Measurements from ENCODE around the gene TEX2. TPM values are rescaled to one million over a fixed set of nuclear protein-coding genes. Genes with fewer than 3 reads are reported as not detected.
"Not testable (repeated sequence)": the region's sequence is repeated elsewhere in the genome, so short reads cannot be mapped to it uniquely, and the experiment has no call there.

Gene TEX2
- total RNA-seq, 1 experiment from 2014 or later: 36.2 TPM

DNA sequence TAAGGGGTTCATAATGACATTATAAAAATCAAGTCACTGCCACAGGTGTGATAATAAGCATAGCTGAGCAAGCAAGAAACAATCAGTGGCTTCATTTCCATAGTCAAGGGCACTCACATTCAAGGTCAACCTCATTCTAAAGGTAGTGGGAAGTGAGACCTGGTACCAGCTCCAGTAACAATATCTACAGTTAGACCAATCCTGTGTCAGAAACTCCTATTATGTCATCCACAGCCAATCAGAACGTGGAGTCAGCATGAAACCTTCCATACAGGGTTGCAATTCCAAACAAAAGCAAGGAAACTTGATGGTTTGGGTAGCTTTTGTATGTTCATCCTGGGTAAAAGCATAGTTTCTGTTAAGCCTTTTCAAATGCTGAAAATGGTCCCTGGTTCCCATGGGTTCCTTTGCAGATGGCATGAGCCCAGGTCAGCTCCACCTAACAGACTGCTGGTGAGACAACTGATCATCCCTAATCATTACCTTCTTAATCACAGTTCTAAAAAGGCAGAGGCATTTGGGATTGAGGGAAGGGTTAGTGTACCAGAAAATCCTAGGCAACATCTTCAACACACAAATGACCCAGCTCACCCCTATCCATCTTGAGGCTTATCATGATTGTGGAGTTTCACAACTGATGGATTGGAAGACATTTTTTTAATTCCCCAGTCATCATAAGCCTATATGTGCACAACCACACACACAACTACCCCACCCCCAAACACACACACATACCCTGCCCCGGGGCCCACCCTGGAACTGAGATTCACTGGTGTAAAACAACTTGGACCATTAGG lies 30.4 kb downstream of the TEX2 start:
- H3K27ac ChIP-seq: no peak overlapping the region
- no peak for DNase-seq

DNA sequence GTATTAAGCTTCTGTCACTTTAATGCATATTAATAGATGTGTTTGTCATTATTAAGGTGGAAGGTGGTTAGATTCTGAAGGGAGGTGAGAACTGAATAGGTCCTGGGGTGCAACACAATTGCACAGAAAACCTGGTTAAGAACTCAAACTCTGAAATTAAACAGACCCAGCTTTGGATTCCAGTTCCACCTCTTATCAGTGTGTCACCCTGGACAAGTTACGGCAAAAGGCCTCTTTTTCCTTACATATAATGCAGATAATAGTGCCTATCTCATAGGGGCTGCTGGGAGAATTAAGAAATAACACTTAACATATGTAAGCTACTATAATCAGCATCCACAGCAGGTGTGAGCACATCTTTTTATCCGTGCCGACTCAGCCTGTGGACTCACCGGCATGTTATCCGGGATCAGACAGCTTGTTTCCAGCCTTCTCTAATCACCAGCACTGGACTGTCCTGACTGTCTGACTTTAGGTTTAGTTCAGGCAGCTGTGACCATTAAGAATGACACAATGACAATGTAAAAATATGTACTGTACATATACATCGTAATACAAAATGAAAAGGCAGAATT lies 31.4 kb downstream of the TEX2 start:
- DNase-seq: no peak
- H3K4me3 ChIP-seq: no peak overlapping the region

More for the DNA sequence above, 30.4 kb downstream of the TEX2 start:
- no peaks in the 10 kb centered on the region for H3K4me1 ChIP-seq
- no peaks in the 10 kb centered on the region for H3K27me3 ChIP-seq
- H3K36me3 ChIP-seq: peaks cover 3% of the 10 kb centered on the region
- no peak overlapping the region for H3K4me3 ChIP-seq
- H3K9me3 ChIP-seq (replicated peaks): no peaks in the 10 kb centered on the region

DNA sequence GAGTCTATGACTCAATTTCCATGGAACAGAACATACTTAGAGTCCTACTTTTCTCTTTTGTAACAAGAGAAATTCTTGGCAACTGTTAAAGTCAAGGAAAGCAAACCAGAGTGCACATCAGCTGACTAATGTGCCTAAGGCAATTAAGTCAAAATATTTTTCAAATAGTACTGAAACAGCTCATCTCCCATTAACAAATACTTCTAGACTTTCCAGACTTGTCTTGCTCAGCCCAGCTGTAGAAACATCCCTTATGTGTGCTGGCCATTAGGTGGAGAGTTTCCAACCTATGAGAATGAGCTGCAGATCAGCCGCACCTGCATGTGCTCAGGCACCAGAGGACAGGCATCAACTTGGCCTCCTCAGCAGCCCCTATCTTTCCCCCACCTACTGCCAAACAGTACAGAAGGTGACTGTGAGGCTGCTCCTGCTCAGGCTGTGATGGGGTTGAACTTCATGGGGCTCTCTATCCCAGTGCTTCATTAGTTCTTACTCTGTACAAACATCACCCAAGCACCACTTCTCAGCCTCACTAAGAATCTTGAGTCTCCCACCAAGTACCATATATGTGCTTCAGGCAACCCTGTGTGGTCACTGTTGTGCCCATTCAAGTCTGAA lies 32.2 kb downstream of the TEX2 start:
- Histone ChIP-seq H3K4me1 (no peaks in the 10 kb centered on the region), H3K27ac (no peak overlapping the region), H3K27me3 (no peaks in the 10 kb centered on the region), H3K9me3 (replicated peaks) (no peaks in the 10 kb centered on the region), H3K4me3 (no peak overlapping the region), H3K36me3 (no peaks in the 10 kb centered on the region)
- no peak for DNase-seq

More for the DNA sequence above, 31.4 kb downstream of the TEX2 start:
- H3K9me3 ChIP-seq (replicated peaks): no peaks in the 10 kb centered on the region
- H3K4me1 ChIP-seq: no peaks in the 10 kb centered on the region
- H3K27ac ChIP-seq: no peak overlapping the region
- H3K36me3 ChIP-seq: peaks cover 3% of the 10 kb centered on the region; the same call in 1 of the 2 replicates
- H3K27me3 ChIP-seq: no peaks in the 10 kb centered on the region

DNA sequence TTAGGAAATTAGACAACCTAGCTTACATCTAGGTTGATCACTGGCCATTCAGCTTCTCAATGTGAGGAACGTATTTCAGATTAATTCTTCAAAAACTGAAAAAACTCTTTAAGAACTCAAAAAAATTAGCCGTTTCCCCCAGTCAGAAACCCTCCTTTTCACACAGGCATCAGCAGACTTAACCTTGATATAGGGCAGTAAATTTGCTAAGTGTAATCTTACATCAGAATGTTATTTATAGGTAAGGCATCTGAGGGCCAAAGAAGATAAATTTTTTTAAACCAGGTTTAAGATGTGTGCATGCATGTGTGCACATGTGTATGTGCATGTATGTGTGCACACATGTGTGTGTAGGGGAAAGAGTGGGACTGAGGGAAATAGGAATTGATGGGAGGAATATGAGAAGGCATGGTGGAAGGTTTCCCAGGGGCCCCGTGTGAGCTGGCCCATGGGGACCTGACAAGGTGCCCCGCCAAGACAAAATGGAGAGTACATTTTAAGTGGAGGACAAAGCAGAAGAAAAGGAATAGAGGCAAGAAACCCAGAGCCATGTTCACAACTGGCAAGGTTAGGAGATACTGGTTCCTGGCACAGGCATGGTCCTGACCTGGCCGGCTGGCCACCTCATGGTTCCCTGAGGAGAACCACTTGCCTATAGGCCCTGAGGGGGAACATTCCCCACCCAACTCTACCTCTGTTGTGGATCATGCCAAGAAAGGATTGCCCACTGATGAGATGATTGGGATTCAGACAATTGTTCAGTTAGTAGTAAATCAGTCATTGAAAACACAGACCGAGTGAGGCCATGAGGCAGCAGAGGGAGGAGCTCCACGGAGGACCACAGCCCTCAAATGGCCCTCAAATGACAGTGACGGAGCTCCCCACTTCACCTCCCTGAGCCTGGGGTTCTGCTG lies 33.0 kb downstream of the TEX2 start:
- no peak overlapping the region for H3K4me3 ChIP-seq
- no peak overlapping the region for H3K27ac ChIP-seq
- H3K36me3 ChIP-seq: no peaks in the 10 kb centered on the region

DNA sequence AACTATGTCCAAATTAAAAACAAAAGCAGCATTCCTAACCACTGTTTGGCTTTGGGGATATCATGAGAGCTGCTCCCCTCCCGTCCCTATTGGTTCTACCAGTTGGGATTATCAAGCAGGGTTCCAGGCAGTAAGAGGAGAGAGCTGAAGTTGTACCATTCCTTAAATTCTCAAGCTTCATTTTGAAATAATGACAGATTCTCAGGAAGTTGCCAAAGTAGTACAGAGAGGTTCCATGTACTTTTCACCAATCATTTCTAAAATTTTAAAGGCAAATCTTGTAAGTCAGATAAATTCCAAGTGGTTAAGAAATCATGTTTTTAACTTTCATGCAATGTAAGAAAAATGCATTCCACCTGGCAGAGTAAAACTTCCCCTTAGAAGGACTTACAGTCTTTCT lies 36.9 kb downstream of the TEX2 start:
- no peaks in the 10 kb centered on the region; the same call in 1 of the 2 replicates for H3K4me1 ChIP-seq

More for the DNA sequence above, 33.0 kb downstream of the TEX2 start:
- no peak for DNase-seq
- Histone ChIP-seq H3K4me1 (no peaks in the 10 kb centered on the region), H3K27me3 (no peaks in the 10 kb centered on the region), H3K9me3 (replicated peaks) (no peaks in the 10 kb centered on the region)

DNA sequence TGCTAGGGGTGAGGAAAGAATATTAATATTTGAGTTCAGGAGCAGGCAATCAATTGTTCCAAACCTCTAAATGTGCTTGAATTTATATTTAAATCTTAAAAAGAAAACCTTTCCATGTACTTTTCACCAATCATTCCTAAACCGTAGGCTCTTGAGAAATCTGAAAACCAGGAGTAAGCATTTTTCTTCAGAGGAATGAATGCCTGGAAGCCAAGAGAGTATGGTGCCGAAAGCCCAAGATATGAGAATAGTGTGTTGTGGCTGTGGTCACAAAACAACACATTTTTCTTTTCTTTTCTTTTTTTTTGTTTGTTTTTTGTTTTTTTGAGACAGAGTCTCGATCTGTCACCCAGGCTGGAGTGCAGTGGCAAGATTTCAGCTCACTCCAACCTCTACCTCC lies 37.6 kb downstream of the TEX2 start:
- Histone ChIP-seq H3K9me3 (replicated peaks) (no peaks in the 10 kb centered on the region; the same call in 1 of the 2 replicates), H3K4me1 (no peaks in the 10 kb centered on the region; the same call in 1 of the 2 replicates), H3K4me3 (no peak overlapping the region), H3K27ac (no peak overlapping the region), H3K36me3 (no peaks in the 10 kb centered on the region), H3K27me3 (no peaks in the 10 kb centered on the region)
- DNase-seq: no peak

More for the DNA sequence above, 36.9 kb downstream of the TEX2 start:
- Histone ChIP-seq H3K36me3 (no peaks in the 10 kb centered on the region), H3K4me3 (no peak overlapping the region), H3K27me3 (no peaks in the 10 kb centered on the region), H3K27ac (no peak overlapping the region), H3K9me3 (replicated peaks) (no peaks in the 10 kb centered on the region)
- DNase-seq: no peak

DNA sequence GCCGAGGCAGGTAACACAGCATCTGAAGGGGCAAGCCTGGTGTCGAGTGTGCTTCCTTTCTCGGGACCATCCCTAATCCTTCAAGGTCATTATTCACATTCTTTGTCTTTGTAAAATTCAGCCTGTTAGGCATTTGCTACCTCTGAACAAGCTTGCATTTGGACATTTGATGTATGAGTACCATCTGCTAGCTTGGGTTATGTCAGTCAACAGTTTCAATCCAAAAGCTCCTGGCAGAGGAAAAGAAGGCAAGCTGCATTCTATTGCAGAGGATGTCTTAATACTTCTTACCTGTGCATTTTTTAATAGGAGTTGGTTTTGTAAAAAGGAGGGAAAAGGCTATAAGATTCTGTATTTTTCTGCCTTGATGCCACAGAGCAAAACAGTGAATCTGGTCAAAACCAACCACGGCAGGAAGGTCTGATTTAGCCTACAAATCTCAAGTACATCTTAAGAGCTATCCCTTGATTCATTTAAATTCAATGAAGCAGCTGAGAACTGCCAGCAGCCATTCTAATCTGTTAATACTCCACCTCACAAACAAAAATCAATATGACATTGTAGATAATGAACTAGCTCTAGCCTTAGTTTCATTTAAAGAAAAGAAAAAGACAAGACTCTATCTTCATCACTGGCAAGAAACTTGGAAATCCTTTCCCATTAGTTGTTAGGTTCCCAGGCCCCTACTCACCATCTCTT lies 39.0 kb downstream of the TEX2 start:
- Histone ChIP-seq H3K27me3 (no peaks in the 10 kb centered on the region), H3K27ac (no peak overlapping the region), H3K4me1 (no peaks in the 10 kb centered on the region; the same call in 1 of the 2 replicates), H3K4me3 (no peak overlapping the region), H3K9me3 (replicated peaks) (no peaks in the 10 kb centered on the region; the same call in 1 of the 2 replicates), H3K36me3 (no peaks in the 10 kb centered on the region)
- DNase-seq: no peak

DNA sequence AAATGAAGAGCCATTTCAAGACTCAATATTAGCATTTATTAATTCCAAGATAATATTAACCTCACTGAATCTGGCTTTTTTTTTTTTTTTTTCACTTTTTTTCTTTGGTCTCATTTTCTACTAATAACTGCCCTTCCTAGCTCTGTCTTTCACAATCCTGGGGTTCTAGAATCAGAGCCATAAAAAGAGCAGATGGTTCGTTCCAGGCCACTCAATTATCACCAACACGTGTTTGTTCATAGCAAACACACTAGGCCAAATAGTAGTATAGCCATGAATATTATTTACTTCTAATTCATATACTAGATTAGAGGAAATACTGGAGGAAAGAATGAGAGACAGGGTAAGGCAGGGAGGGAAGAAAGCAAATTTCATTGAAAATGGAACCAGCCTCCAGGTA lies 39.8 kb downstream of the TEX2 start:
- Histone ChIP-seq H3K4me3 (no peak overlapping the region), H3K27ac (no peak overlapping the region), H3K4me1 (no peaks in the 10 kb centered on the region; the same call in 1 of the 2 replicates), H3K9me3 (replicated peaks) (no peaks in the 10 kb centered on the region; the same call in 1 of the 2 replicates), H3K27me3 (no peaks in the 10 kb centered on the region), H3K36me3 (no peaks in the 10 kb centered on the region)
- no peak for DNase-seq

DNA sequence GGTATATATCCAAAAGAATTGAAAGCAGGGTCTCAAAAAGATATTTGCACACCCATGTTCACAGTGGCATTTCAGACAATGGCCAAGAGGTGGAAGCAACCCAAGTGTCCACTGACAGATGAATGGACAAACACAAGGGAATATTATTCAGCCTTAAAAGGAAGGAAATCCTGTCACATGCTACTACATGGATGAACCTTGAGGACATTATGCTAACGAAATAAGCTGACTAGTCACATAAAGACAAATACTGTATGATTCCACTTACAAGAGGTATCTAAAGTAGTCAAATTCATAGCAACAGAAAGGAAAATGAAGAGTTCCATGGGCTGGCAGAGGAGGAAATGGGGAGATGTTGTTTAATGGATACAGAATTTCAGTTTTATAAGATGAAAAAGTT lies 41.4 kb downstream of the TEX2 start:
- H3K9me3 ChIP-seq (replicated peaks): no peaks in the 10 kb centered on the region; the same call in 1 of the 2 replicates
- no peaks in the 10 kb centered on the region for H3K27me3 ChIP-seq
- peaks cover 6% of the 10 kb centered on the region for H3K4me1 ChIP-seq
- DNase-seq: no peak
- no peaks in the 10 kb centered on the region for H3K36me3 ChIP-seq
- H3K27ac ChIP-seq: no peak overlapping the region
- H3K4me3 ChIP-seq: no peak overlapping the region

DNA sequence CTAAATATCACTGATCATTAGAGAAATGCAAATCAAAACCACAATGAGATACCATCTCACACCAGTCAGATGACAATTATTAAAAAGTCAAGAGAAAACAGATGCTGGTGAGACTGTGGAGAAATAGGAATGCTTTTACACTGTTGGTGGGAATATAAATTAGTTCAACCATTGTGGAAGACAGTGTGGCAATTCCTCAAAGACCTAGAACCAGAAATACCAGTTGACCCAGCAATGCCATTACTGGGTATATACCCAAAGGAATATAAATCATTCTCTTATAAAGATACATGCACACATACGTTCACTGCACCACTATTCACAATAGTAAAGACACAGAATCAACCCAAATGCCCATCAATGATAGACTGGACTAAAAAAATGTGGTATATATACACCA lies 42.5 kb downstream of the TEX2 start:
- not testable (repeated sequence) for H3K27me3 ChIP-seq; DNase-seq; H3K36me3 ChIP-seq; H3K4me3 ChIP-seq; H3K9me3 ChIP-seq (replicated peaks); H3K27ac ChIP-seq
- peaks cover 15% of the 10 kb centered on the region for H3K4me1 ChIP-seq

DNA sequence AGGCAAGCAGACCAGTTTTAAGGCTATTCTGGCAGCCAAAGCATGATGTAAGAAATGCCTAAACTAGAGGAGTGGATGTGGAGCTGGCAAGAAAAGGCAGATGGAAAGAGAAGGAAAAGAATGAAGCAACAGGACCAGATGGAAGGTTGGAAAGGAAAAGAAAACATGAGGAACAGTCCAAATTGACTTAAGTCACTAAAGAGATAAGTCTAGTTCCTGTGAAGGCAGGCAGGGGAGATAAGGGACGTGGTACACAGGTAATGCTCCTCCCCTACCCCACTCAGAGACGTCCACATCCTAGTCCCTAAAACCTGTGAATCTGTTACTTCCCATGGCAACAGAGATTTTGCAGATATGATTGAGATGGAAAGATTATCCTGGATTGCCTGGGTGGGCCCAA lies 43.5 kb downstream of the TEX2 start:
- H3K4me3 ChIP-seq: no peak overlapping the region
- DNase-seq: no peak
- peaks cover 15% of the 10 kb centered on the region for H3K4me1 ChIP-seq
- no peaks in the 10 kb centered on the region; the same call in 1 of the 2 replicates for H3K36me3 ChIP-seq
- no peaks in the 10 kb centered on the region for H3K27me3 ChIP-seq
- no peaks in the 10 kb centered on the region; the same call in 1 of the 2 replicates for H3K9me3 ChIP-seq (replicated peaks)
- no peak overlapping the region for H3K27ac ChIP-seq

DNA sequence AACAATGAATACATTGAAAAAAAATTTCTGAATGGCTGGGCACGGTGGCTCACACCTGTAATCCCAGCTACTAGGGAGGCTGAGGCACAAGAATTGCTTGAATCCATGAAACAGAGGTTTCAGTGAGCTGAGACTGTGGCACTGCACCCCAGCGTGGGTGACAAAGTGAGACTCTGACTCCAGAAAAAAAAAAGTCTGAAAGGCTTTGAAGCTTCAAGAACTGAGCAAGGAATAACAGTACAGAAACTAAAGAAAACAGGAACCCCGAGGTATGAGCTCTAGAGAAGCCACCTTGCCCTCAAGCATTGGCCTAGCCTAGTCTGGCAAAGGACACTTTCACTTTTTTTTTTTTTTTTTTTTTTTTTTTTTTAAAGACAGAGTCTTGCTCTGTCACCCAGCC lies 45.0 kb downstream of the TEX2 start:
- no peak overlapping the region for H3K27ac ChIP-seq
- H3K4me3 ChIP-seq: no peak overlapping the region

DNA sequence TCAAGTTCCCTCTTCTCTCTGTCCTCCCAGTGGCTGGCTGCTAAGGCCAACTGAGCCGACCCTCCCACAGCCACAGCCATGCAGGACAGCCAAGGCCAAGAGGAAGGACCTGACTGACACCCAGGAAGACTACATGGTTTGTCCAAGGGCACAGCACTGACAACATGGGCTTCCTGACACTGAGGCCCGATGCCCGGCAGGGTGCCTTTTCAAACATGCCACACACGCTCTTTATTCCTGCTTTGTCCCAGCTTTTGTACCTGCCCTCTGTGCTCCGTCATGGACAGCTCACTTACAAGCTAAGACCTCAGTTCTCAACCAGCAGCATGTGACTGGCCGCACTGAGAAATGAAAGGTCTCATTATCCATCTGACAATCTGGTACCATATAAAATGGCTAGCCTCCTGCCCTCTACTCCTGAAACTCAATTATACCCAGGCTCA lies 45.8 kb downstream of the TEX2 start:
- no peak overlapping the region for H3K27ac ChIP-seq
- no peak overlapping the region for H3K4me3 ChIP-seq
- no peaks in the 10 kb centered on the region for H3K27me3 ChIP-seq
- H3K4me1 ChIP-seq: peaks cover 15% of the 10 kb centered on the region; the same call in 1 of the 2 replicates
- no peak for DNase-seq
- peaks cover 15% of the 10 kb centered on the region for H3K36me3 ChIP-seq
- no peaks in the 10 kb centered on the region; the same call in 1 of the 2 replicates for H3K9me3 ChIP-seq (replicated peaks)

More for the DNA sequence above, 45.0 kb downstream of the TEX2 start:
- Histone ChIP-seq H3K9me3 (replicated peaks) (no peaks in the 10 kb centered on the region; the same call in 1 of the 2 replicates), H3K36me3 (peaks cover 9% of the 10 kb centered on the region), H3K4me1 (peaks cover 15% of the 10 kb centered on the region; the same call in 1 of the 2 replicates), H3K27me3 (no peaks in the 10 kb centered on the region)
- no peak for DNase-seq

Data from SJCRH30 (cell line).